Left renal pelvis (tissue), 4 donors: Measurements from ENCODE around the gene NCS1. TPM values are rescaled to one million over a fixed set of nuclear protein-coding genes. Genes with fewer than 3 reads are reported as not detected.

Experiments used
- DNase-seq, 4 donors: peaks; one replicate each; pipeline ENCODE4 v3.0.0-alpha.2; 2013; ENCODE audit warnings: low read depth in 4 of 4, low spot score in 3 of 4
- polyA plus RNA-seq, 4 donors: library from polyadenylated mRNA; unstranded; fragments of 120-200 nt; gene quantifications; one replicate each; pipeline ENCODE4 v1.2.1, GENCODE V29; 2013; ENCODE audit not compliant: insufficient read length in 4 of 4

The NCS1 gene
- polyA plus RNA-seq, 4 donors: 25.9 to 31.8 (median 27.2) TPM

- DNase-seq: no peak
These were observed 1.8 kb downstream of the NCS1 start for GRCh38 chr9:130174025-130174424.

- DNase-seq: no peak
These were observed 2.7 kb downstream of the NCS1 start for GRCh38 chr9:130174920-130175321.

GRCh38 chr9:130175355-130175754 lies 3.2 kb downstream of the NCS1 start:
- no peak for DNase-seq

- DNase-seq: no peak
These were observed 4.6 kb downstream of the NCS1 start for GRCh38 chr9:130176760-130177159.

- no peak for DNase-seq
These were observed 5.9 kb downstream of the NCS1 start for GRCh38 chr9:130177898-130178805.

- no peak for DNase-seq
These were observed 7.2 kb downstream of the NCS1 start for GRCh38 chr9:130179331-130179907.

- no peak for DNase-seq
These were observed 8.3 kb downstream of the NCS1 start for GRCh38 chr9:130180516-130180915.

GRCh38 chr9:130181678-130182380 lies 9.6 kb downstream of the NCS1 start:
- DNase-seq: no peak

GRCh38 chr9:130182381-130182909 lies 10.2 kb downstream of the NCS1 start:
- DNase-seq: no peak

GRCh38 chr9:130183133-130183762 lies 11.0 kb downstream of the NCS1 start:
- no peak for DNase-seq

GRCh38 chr9:130185017-130185416 lies 12.8 kb downstream of the NCS1 start:
- DNase-seq: no peak

GRCh38 chr9:130185490-130186031 lies 13.4 kb downstream of the NCS1 start:
- DNase-seq: no peak

- DNase-seq: no peak
These were observed 13.8 kb downstream of the NCS1 start for GRCh38 chr9:130186051-130186450.

- DNase-seq: no peak
These were observed 14.8 kb downstream of the NCS1 start for GRCh38 chr9:130186839-130187522.

GRCh38 chr9:130187523-130187846 lies 15.3 kb downstream of the NCS1 start:
- no peak for DNase-seq

- no peak for DNase-seq
These were observed 16.8 kb downstream of the NCS1 start for GRCh38 chr9:130188860-130189481.

GRCh38 chr9:130189840-130190239 lies 17.6 kb downstream of the NCS1 start:
- no peak for DNase-seq

- no peak for DNase-seq
These were observed 19.0 kb downstream of the NCS1 start for GRCh38 chr9:130191068-130191748.

GRCh38 chr9:130191749-130192120 lies 19.5 kb downstream of the NCS1 start:
- DNase-seq: no peak
